SHP77 (cell line): ENCODE measurements around the gene KCNT1.

ENCODE experiments used
- DNase-seq, 2 experiments: peaks; one replicate each; lab custom pipeline; 2025; lab: John Stamatoyannopoulos, UW

KCNT1 gene

GRCh38 chr9:135822374-135822755 lies 120.4 kb downstream of the KCNT1 start:
- DNase-seq: no peak

GRCh38 chr9:135823036-135823435 lies 121.1 kb downstream of the KCNT1 start:
- DNase-seq: no peak

GRCh38 chr9:135825435-135826187 lies 123.6 kb downstream of the KCNT1 start:
- DNase-seq: no peak

GRCh38 chr9:135826188-135826545 lies 124.2 kb downstream of the KCNT1 start:
- no peak for DNase-seq

GRCh38 chr9:135827301-135827700 lies 125.3 kb downstream of the KCNT1 start:
- no peak for DNase-seq

- no peak for DNase-seq
These were observed 126.0 kb downstream of the KCNT1 start for GRCh38 chr9:135827866-135828580.

- no peak for DNase-seq
These were observed 126.7 kb downstream of the KCNT1 start for GRCh38 chr9:135828656-135829055.

GRCh38 chr9:135830496-135830895 lies 128.5 kb downstream of the KCNT1 start:
- DNase-seq: no peak

GRCh38 chr9:135833864-135834263 lies 131.9 kb downstream of the KCNT1 start:
- no peak for DNase-seq

- DNase-seq: no peak
These were observed 133.1 kb downstream of the KCNT1 start for GRCh38 chr9:135835131-135835530.

GRCh38 chr9:135839516-135839915 lies 137.5 kb downstream of the KCNT1 start:
- no peak for DNase-seq

- DNase-seq: no peak
These were observed 138.1 kb downstream of the KCNT1 start for GRCh38 chr9:135840107-135840506.

GRCh38 chr9:135840539-135840938 lies 138.6 kb downstream of the KCNT1 start:
- DNase-seq: no peak
